ENCODE results near the gene FANCD2OS. TPM values are rescaled to one million over a fixed set of nuclear protein-coding genes. Genes with fewer than 3 reads are reported as not detected.
"Not testable (repeated sequence)": the region's sequence is repeated elsewhere in the genome, so short reads cannot be mapped to it uniquely, and the experiment has no call there.

The FANCD2OS gene, protein sequence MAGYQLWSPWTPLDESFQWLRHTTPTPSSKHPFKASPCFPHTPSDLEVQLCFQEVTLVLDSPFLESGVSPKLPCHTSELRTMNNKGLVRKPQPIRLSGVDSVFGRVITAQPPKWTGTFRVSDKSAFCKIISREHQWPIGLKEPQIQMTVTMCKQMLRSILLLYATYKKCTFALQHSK
- polyA plus RNA-seq (2013, experiment 1 of 2; ENCODE audit: insufficient read length), result not detected
- polyA plus RNA-seq (2013, experiment 2 of 2; ENCODE audit: insufficient read length), result not detected

DNA sequence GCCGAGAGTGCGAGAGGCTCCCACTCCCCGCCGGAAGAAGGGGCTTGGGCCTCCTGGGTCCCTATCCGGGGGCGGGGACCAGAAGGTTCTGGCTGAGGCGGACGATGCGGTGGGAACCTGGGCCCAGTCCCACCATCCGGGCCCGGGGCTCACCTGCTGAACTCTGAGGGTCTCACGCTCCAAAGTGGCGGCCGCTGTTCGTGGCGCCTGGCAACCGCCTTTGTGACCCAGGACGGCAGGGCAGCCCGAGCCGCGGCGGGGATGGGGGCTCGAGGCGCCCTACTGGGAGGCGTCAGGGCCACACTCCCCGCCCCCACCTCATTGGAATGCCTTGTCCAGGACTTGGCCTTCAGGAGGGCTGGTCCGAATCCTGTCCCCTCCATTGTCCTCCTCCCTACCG is at the start of gene FANCD2OS:
FANCD2OS (minus strand) TSS at position 165 of the 400 bp plus-strand sequence. CDS start 3,481 bp downstream, outside the sequence.
- no peak for DNase-seq

DNA sequence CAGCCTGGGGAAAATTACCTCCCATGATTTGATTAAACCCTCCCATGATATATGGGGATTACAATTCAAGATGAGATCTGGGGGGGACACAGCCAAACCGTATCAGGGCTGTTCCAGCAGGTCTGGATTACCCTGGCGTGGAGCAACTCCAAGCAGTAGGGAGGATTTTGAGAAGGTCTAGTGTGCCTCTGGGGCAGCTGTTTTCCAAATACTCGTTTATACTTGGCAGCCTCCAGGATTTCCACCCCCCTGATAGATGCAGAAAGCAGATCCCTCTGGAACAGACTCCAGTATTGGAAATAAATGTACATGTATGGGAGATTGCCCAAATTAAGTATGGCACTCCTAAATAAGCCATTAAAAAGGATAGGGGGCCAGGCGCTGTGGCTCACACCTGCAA is 49.0 kb upstream of the FANCD2OS start:
- DNase-seq, result no peak

DNA sequence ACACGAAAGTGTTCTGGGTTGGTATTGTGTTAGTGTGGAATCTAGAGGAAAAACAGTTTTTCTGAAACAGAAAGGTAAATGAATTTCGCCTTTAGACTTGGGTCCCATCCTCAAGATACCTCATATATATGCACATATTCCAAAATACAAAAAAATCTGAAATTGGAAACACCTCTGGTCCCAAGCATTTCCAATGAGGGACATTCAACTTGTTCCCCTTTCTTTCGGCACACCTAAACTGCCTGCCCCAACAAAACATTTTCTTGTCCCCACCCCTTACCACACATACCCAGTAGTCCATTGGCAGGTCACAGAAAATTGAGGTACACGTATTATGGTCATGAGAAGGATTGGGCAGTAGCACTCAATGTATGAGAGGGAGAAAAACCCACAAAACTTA is 47.6 kb upstream of the FANCD2OS start:
- no peak for DNase-seq

DNA sequence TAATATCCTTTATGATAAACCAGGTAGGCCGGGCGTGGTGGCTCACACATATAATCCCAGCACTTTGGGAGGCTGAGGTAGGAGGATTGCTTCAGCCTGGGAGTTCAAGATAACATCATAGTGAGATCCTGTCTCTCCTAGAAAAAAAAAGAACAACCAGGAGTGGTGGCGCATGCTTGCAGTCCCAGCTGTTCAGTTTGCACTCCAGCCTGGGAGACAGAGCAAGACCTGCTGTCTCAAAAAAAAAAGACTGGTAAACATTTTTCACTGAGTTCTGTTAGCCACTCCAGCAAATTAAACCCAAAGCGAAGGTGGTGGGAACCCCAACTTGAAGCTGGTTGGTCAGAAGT is 47.0 kb upstream of the FANCD2OS start:
- no peak for DNase-seq

DNA sequence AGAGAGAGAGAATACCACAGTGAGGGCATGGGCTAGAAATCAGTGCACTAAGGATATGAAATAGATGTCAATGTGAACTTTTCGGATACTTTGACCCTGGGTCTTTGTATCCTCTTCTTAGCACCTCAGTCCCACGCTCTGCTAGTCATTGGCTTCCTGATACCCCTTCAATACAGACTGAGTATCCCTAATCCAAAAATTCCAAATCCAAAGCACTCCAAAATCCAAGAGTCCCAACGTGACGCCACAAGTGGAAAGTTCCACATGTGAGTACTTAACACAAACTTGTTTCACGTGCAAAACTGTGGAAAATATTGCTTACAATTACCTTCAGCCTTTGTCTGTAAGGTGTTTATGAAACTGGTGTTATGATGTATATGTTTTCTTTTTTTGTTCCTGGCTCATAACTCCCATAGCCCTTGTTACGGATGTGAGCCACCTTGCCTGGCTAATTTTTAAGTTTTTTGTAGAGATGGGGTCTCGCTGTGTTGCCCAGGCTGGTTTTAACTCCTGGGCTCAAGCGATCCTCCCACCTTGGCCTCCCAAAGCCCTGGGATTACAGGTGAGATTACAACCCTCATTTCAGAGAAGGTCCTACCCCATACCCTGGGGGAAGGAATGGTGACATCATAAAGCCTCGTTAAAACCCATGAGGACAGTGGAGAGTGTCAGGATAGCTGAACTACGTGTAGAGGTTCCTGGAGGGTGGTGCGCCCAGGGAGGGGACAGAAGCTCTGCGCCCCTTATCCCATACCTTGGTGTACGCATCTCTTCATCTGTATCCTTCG is 46.5 kb upstream of the FANCD2OS start:
- DNase-seq, result no peak

DNA sequence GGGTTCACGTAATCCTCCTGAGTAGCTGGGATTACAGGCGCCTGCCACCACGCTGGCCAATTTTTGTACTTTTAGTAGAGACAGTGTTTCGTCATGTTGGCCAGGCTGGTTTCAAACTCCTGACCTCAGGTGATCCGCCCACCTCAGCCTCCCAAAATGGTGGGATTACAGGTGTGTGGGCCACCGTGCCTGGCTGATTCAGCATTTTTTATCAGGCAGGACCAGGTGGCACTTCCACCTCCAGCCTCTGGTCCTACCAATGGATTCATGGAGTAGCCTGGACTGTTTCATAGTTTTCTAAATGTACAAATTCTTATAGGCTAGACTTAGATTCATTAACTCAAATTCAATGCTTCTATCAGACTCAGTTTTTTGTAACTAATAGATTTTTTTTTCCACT is 42.9 kb upstream of the FANCD2OS start:
- DNase-seq, result no peak

DNA sequence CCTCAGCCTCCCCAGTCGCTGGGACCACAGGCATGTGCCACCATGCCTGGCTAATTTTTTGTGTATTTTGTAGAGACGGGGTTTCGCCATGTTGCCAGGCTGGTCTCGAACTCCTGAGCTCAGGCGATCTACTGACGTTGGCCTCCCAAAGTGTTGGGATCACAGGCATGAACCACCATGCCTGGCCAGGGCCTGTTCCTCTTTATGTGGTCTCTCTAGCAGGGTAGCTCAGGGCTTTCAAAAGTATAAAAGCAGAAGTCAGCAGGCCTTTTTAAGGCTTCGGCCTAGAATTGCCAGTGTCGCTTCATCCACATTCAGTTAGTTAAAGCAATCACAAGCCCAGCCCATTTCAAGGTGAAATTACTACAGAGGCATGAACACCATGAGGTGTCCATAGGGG is 41.2 kb upstream of the FANCD2OS start:
- no peak for DNase-seq

DNA sequence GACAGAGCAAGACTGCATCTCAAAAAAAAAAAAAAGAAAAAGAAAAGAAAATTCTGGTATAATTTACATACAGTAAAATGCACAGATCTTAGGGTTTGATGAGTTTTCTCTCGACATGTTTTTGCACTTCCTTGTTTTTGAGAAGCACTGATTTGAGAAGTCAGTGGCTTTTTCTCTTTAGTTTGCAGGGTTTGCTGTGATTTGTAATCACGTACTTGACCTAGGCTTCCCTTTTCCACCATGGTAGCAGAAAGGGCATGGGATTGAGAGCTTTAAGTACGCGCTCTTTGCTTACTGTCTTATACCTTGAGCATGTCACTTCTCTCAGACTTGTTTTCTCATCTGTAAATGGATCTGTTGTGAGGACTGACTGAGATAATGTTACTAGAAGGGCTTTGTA is 37.6 kb upstream of the FANCD2OS start:
- no peak for DNase-seq

DNA sequence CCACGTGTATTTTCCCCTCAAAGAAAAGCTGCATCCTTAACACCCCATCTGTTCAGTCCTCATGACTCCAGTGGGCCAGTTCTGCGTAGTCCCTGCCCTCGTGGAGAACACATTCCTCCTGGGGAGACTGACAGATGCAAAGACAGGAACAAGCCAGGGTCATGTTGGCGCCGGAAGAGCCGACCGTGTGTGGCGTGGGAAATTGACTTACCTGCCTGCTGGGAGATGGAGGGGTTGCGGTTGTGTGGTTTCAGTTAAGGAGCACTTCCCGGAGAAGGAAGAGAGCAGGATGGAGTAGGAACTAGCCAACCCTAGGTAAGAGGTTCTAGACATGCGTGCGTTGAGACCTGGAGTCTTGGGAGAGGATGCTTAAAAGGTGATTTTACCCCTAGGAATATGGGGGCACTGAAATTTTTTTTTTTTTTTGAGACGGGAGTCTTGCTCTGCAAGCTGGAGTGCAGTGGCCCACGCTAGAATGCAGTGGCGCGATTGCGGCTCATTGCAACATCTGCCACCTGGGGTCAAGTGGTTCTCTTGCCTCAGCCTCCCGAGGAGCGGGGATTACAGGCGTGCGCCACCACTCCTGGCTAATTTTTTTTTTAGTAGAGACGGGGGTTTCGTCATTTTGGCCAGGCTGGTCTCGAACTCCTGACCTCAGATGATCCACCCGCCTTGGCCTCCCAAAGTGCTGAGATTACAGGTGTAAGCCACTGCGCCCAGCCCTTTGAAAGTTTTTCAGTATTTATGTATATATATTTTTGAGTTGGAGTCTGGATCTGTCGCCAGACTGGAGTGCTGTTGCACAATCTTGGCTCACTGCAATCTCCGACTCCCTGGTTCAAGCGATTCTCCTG is 34.9 kb upstream of the FANCD2OS start:
- no peak for DNase-seq

DNA sequence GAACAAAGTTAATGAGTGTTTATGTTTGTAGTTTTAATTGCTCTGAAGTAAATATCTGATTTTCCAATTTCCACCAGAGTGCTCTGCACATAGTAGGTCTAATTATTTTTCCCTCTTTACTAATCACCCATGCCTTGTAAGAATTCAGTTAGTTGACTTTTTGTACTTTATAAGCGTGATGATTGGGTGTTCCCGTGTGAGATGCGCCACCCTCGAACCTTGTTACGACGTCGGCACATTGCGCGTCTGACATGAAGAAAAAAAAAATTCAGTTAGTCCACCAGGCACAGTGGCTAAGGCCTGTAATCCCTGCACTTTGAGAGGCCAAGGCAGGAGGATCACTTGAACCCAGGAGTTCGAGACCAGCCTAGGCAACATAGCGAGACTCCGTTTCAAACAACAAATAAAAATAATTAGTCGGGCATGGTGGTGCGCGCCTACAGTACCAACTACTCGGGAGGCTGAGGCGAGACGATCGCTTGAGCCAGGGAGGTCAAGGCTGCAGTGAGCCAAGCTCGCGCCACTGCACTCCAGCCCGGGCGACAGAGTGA is 33.0 kb upstream of the FANCD2OS start:
- no peak for DNase-seq

DNA sequence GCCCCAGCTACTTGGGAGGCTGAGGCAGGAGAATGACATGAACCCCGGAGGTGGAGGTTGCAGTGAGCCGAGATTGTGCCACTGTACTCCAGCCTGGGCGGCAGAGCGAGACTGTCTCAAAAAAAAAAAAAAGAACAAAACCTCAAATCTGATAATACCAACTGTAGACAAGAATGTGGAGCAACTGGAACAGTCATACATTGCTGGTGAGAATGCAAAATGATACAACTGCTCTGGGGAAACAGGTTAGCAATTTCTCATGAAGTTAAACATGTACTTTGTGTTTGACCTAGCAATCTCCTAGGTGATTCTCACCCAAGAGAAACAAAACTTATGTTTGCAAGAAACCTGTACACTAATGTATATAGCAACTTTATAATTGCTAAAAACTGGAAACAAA is 29.1 kb upstream of the FANCD2OS start:
- no peak for DNase-seq

DNA sequence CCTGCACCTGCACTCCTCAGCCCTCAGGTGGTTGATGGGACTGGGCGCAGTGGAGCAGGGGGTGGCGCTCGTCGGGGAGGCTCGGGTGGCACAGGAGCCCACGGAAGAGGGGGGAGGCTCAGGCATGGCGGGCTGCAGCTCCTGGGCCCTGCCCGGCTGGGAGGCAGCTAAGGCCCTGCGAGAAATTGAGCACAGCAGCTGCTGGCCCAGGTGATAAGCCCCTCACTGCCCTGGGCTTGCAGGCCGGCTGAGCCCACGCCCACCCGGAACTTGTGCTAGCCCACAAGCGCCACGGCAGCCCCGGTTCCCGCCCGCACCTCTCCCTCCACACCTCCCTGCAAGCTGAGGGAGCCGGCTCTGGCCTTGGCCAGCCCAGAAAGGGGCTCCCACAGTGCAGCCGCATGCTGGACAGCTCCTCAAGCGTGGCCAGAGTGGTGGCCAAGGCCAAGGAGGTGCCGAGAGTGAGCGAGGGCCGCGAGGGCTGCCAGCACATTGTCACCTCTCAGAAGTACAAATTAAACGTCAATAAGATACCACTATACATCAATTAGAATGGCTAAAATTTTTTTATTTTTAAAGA is 28.5 kb upstream of the FANCD2OS start:
- DNase-seq, result no peak

DNA sequence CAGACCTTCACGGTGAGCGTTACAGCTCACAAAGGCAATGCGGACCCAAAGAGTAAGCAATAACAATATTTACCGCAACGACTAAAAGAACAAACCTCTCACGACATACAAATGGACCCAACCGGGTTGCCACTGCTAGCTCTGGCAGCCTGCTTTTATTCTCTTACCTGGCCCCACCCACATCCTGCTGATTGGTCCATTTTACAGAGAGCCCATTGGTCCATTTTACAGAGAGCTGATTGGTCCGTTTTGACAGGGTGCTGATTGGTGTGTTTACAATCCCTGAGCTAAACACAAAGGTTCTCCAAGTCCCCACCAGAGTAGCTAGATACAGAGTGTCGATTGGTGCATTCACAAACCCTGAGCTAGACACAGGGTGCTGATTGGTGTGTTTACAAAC is 27.8 kb upstream of the FANCD2OS start:
- DNase-seq, result not testable (repeated sequence)

DNA sequence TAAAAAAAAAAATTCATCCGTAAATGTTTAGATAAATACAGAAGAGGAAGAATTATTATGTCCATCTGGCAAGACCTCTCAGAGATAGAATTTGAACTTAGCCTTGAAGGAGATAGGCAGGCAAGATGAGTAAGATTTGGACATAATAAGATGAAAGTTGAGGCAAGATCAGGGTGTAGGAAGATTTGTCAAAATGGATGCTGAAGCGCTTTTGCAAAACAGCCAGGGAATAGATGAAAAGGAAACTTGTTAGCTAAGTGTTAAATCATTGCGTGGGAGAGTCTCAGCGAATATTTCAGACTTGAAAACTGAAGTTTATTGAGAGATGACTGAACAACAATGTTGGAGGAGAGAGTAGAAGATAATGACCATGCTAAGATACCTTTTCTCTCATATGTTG is 14.7 kb upstream of the FANCD2OS start:
- no peak for DNase-seq

DNA sequence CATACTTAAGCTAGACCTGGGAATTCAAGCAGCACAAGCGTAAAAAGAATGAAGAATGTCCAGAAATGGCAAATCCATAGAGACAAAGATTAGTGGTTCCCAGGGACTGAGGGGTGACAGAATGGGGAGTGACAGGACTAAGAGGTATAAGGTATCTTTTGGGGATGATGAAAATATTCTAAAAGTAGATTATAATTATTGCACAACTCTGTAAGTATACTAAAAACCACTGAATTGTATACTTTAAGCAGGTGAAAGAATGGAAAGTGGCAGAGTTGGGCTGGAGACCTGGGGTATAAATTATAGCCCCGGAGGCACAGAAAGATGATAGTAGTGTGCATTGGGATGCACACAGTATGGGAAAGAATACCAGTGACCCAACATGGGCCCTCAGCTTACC is 13.0 kb upstream of the FANCD2OS start:
- no peak for DNase-seq

DNA sequence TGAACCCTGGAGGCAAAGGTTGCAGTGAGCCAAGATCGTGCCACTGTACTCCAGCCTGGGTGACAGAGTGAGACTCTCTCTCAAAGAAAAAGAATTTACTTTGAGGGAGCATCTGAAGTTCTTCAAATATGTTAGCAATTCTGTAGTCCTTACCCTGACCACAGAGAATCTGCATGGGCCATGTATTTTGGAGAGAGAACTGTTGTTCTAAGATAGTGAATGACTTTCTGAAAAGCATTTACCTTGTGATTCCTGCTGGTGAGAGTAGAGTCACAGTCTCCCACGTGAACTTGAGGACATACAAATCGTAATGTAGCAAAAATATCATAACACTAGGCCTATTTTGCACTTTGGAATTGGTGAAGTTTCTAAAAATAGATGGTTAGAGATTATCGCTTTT is 11.3 kb upstream of the FANCD2OS start:
- DNase-seq, result no peak

DNA sequence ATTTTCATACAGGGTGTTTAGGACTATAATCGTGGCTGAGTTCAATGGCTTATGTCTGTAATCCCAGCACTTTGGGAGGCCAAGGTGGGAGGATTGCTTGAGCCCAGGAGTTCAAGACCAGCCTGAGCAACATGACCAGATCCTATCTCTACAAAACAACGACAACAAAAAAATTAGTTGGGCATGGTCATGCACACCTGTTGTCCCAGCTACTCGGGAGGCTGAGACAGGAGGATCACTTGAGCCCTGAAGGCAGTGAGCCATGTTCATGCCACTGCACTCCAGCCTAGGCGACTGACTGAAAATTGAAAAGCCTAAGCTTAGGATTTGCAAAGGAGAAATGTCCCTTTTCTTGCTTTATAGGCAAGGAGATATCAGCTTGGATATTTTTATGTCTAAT is 8.9 kb upstream of the FANCD2OS start:
- no peak for DNase-seq

DNA sequence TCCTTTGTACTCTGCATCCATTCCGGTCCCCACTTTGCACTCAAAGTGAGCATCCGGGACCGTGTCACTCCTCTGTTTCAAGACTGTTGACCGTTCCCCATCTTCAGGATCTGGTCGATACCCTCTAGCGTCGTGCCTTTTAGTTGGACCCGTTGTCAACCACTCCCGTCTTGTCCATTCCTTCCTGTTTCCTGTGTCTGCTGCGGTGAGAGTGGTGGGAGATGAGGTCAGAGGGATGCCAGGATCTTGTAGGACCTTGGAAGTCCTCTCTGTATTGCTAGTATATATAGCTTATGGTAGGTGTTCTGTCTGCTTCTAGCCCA is 8.0 kb upstream of the FANCD2OS start:
- peak; percentile 70 for DNase-seq

DNA sequence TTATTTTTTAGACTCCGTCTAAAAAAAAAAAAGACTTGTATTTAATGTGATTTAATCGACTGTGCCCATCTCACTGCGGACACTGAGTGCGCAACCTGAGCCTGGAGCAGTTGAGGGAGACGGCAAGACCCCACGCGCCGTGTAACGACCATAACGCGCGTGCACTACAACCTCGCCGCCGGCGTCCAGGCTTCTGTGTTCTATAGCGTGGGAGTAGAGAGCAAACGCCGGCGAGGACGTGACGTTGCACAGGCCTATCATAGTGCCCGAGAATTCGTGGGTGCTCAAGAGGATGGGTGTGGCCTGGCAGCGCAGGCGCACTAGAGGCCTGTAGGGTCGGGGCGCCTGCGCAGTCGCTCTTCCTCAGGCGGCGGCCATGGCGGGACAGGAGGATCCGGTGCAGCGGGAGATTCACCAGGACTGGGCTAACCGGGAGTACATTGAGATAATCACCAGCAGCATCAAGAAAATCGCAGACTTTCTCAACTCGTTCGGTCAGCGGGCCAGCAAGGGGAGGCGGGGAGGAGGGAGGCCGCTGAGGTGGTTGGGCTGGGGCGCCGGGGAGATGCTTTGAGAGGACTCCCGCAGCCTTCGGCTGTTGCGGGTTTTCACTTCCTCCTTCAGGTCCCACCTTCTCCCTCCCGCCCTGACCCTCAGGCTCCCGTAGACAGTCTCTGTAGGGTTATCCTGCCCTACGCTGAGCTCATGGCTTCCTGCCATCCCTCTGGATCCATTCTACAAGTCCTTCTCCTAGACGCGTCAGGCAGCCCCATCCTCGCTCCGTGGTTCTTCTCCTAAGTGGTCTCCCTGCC is 7.5 kb upstream of the FANCD2OS start, which contains the start of gene BRK1:
BRK1 (plus strand) TSS at position 350 of the 812 bp plus-strand sequence; CDS start at position 377, 27 bp downstream.
- DNase-seq, result peak; percentile 96

DNA sequence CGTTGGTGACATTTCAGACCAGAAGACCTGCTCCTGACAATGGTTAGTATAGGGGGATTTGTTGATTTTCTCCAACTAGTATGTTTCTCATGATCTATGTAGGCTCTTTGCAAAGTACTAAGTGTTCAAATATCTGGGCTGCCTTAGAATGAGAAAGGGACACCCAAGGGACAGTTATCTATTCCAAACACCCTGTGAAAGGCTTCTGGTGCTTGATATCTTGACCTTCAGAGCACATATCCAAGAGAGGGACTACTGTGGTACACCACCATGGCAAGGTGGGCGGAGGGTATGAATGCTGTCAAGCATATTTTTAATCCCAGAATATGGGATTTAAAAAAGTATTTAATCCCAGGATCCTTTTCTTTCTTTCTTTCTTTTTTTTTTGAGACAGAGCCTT is 1.1 kb downstream of the FANCD2OS start:
- no peak for DNase-seq

DNA sequence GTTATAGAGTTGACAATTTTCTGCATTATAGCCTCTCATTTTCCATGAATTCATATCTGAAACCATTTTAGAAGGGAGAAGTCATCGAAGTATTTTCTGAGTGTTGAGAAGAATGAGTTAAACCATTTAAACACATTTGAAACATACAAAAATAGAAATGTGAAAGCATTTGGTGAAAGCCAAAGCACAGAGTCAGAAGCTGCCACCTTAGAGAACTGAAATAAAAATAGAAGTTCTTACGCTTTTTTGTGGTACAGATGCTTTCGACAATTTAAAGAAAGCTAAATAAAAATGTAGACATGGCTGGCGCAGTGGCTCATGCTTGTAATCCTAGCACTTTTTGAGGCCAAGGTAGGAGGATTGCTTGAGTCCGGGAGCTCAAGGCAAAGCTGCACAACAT is 9.0 kb downstream of the FANCD2OS start:
- DNase-seq, result no peak

DNA sequence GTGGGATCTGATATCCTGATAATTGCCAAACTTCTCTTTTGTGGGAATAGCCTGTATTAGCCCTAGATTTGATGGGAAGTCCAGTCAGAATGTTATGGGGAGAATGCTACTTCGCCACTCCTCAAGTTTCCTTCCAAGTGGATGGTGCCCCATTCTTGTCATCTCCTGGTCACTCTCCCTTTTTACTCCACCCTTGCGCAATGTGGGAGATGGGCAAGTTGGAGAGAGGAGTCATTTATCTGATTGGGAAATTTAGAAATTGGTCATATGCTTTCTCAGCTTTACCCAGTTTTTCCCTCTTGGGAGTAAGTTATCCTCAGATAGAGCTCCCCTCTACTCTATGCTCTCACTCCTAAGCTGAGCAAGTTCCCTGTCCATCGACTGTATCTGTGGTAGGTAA is 14.4 kb downstream of the FANCD2OS start:
- no peak for DNase-seq
